Right kidney (tissue), 9 donors: Measurements from ENCODE around the gene TGM4.
"Not testable (repeated sequence)": the region's sequence is repeated elsewhere in the genome, so short reads cannot be mapped to it uniquely, and the experiment has no call there.

Source experiments
- DNase-seq: peaks from one replicate; pipeline ENCODE4 v3.0.0-alpha.2; 2016
- long read RNA-seq, 8 donors: transcript quantifications; one replicate each; lab custom pipeline, GENCODE V29; 2026

The TGM4 gene
- long read RNA-seq, donor 1: 0 reads
- long read RNA-seq, donor 2: 0 reads
- long read RNA-seq, donor 3: 0 reads
- long read RNA-seq, donor 4: 0 reads
- long read RNA-seq, donor 5: 0 reads
- long read RNA-seq, donor 6: 0 reads
- long read RNA-seq, donor 7, partial matches to known transcripts: 0 of 28 reads
- long read RNA-seq, donor 7, other reads (novel, unspliced or antisense): 28 of 28 reads
- long read RNA-seq, donor 8: 0 reads

GRCh38 chr3:44874308-44874707 lies at the start of gene TGM4:
Gene TGM4 (plus strand): TSS chr3:44874608. CDS start chr3:44874679, 71 bp downstream.
- no peak for DNase-seq

GRCh38 chr3:44825264-44825925 lies 49.0 kb upstream of the TGM4 start:
- no peak for DNase-seq

- DNase-seq: no peak
These were observed 47.2 kb upstream of the TGM4 start for GRCh38 chr3:44827196-44827595.

- DNase-seq: no peak
These were observed 43.2 kb upstream of the TGM4 start for GRCh38 chr3:44831232-44831631.

DNA sequence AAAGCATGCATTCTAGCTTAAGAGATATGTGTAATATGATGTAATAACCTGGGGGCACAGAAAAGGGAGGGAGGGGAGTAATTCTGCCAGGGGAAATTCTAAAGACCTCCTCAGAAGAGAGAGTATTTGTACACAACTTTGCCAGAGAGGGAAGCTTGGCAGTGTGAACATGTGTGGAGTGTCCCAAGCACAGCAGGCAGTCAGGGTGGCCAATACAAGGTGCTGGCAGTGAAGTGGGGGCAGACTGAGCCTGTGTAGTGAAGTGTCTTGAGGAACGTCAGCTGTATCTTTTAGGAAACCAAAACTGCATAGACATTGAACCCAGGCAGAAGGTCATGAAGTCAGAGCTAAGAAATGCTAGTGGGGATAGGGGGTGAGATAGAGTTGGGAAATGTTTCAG lies 42.4 kb upstream of the TGM4 start:
- no peak for DNase-seq

DNA sequence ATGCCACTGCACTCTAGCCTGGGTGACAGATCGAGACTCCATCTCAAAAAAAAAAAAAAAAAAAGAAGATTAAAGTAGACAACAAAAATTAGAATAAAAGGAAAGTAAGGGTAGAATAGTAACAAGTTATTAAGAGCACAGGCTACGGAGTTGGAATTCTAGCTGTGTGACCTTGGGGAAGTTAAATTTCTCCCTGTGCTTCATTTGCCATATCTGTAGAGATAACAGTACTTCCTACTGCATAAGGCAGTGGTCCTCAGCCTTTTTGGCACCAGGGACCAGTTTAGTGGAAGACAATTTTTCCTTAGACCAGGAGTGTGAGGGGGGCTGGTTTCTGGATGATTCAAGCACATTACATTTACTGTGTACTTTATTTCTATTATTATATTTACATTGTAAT lies 41.4 kb upstream of the TGM4 start:
- no peak for DNase-seq

DNA sequence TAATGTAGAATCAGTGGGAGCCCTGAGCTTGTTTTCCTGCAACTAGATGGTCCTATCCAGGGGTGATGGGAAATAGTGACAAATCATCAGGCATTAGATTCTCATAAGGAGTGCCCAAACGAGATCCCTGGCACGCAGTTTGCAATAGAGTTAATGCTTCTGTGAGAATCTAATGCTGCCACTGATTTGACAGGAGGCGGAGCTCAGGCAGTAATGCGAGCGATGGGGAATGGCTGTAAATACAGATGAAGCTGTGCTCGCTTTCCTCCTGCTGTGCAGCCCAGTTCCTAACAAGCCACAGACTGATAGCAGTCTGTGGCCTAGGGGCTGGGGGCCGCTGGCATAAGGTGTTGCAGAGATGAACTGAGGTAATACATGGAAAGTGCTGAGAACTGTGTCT lies 41.0 kb upstream of the TGM4 start:
- DNase-seq: no peak

GRCh38 chr3:44835684-44836083 lies 38.7 kb upstream of the TGM4 start:
- DNase-seq: no peak

DNA sequence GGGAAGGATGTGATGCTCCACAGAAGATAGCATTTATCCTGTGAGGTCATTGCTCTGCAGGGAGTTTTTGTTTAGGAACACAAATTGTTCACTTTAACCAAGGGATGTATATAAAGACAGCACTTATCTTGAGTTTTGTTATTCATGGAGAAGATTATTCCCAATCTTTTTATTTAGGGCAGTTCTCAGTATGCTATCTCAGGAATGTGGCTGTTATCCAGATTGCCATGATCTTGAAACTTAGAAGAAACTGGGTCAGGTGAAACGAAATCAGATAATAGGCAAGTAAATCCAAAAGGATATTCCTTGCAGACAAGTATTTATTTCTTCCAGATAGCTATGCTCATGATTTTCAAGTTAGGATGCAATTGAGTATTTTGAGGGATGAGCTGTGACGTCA lies 32.0 kb upstream of the TGM4 start:
- no peak for DNase-seq

GRCh38 chr3:44845528-44846520 lies 28.6 kb upstream of the TGM4 start:
- no peak for DNase-seq

DNA sequence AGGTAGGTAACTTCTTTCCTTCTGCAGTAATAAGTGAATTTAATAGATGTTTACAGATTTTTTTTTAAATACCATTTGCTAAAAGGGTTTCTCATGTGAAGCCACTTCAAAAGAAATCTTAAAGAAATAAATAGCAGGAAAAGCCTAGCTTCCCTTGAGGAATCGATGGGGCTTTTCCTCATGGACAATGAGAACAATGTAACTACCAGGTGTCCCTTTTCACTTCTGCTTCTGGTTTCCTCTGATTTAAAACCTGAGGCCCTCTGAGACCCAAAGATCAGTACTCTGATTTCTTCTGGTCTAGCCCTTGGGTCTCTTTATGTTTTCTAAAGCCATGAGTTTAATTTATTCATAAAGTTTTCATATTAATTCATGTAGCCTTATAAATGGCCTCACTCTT lies 25.8 kb upstream of the TGM4 start:
- no peak for DNase-seq

DNA sequence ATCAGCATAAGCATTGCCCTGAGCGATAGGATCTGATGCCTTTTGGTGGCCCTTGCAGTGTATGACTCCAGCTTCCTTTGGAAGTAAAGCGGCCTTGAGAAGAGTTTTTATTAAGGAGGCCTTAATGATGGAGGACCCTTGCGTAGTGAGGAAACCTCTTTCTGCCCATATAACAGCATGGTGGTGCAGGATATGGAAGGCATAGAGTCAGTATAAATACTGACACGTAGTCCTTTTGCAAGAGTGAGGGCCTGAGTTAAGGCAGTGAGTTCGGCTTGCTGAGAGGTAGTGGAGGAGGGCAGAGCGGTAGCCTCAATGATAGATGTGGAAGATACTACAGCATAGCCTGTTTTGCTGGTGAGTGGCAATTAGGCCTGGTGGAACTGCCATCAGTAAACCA lies 17.7 kb upstream of the TGM4 start:
- not testable (repeated sequence) for DNase-seq

DNA sequence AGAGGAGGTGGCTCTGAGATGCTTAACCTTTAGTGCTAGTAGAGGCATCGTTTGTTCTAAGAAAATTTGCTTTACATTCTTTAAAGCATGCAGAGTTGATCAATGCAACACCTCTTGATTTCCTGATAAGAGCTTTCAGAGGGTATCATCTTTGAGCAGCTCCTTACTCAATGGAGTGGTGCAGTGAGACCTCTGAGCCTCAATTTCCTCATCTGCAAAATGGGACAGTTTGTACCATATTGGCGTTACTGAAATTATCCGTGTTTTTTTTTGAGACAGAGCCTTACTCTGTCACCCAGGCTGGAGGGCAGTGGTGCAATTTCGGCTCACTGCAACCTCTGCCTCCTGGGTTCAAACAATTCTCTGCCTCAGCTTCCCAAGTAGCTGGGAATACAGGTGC lies 14.3 kb upstream of the TGM4 start:
- DNase-seq: no peak

DNA sequence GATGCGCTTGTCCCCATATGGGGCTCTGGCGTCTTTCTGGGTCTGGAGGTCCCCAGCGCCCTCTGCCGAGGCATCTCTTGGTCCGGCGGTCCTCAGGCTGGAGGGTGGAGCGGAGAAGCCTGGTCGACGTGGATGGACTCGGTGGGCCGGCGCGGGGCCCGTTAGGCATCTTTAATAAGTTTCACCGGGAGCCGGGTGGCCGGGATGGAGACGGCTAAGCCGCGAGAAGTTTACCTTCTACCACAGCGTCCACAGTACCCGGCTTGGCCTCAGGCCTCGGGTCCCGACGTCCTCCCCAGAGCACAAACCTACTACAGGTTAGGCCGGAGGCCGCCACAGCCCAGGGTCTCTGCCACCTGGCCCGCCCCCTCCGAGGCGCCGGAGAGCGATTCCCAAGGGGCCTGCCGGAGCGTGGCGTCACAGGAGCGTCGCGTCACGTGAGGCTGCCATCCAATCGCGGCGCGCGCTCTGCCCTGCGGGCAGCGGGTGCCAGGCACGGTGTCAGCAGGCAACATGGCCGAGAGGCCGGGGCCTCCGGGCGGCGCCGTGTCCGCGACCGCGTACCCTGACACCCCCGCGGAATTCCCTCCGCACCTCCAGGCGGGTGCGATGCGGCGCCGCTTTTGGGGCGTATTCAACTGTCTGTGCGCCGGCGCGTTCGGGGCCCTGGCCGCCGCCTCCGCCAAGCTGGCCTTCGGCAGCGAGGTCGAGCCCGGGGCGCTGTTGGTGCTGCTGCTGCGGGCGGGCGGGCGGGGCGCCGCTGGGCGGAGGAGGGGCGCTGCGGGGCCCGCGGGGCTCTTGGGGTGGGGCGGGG lies 12.8 kb upstream of the TGM4 start, which contains the start of gene TMEM42:
TMEM42 (plus strand) TSS at position 501 of the 814 bp plus-strand sequence; CDS start at position 514, 13 bp downstream.
- DNase-seq: peak; percentile 98

DNA sequence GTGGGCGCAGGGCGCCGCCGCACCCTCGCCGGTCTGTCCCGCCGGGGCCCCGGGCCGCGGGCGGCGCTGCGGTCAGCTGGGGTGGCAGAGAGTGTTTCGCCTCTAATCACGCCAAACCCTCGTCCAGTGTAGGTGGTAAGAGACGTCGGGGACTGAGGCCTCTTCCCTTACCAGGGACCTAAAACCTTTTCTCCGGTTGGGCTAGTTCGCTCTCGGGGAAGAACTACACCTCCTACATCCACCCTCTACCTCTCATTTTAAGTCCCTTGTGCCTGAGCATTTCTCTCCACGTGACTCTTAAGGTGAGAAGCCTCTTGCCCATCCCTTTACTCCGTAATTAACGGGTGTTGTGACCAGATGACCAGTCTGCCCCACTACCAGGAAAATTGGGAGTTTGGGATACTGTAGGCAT lies 12.2 kb upstream of the TGM4 start:
- DNase-seq: peak; percentile 64

GRCh38 chr3:44865272-44866035 lies 9.0 kb upstream of the TGM4 start:
- DNase-seq: no peak

GRCh38 chr3:44867421-44868111 lies 6.8 kb upstream of the TGM4 start:
- DNase-seq: no peak

GRCh38 chr3:44870375-44871061 lies 3.9 kb upstream of the TGM4 start:
- no peak for DNase-seq

DNA sequence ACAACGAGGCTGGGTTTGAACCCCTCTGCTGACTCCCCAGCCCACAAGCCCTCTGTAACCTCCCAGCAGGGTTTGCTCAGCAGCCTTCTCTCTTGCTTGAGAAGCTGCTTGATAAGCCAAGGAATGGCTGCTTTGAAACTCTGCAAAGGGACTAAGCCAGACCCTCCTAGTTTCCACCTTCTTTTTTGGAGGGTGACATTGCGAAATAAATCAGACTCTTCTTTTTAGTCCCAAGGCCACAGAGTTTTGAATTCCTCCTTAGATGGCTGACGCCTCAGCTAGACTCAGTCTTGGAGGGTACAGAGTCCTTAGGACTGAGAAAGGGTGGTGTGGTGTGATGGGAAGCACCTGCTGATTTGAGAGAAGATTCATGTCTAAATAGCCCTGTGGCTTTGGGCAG lies 1.2 kb downstream of the TGM4 start:
- DNase-seq: no peak

- no peak for DNase-seq
These were observed 2.9 kb downstream of the TGM4 start for GRCh38 chr3:44877333-44877732.
